Transverse colon (tissue), 4 donors: Measurements from ENCODE around the gene GPR55.

ENCODE experiments used
- EP300 ChIP-seq: sonication (generic); formaldehyde crosslinking; IDR thresholded peaks from one replicate; pipeline ENCODE4 v1.6.1; 2017; ENCODE audit warnings: antibody characterized with exemption, low read depth
- POLR2A ChIP-seq: fragments of 450-650 bp; IDR thresholded peaks from one replicate; pipeline ENCODE4 v1.6.1; 2016; ENCODE audit warnings: antibody characterized with exemption, mild to moderate bottlenecking, moderate library complexity
- POLR2AphosphoS5 ChIP-seq, 3 donors: sonication (generic); formaldehyde crosslinking; IDR thresholded peaks; one replicate each; pipeline ENCODE4 v1.6.1; 2016; ENCODE audit warnings: antibody characterized with exemption in 3 of 3
- TF ChIP-seq, protein P1 (sequence below), 5 experiments: fragments of 200-600 bp in 3 of 5; fragments of 450-650 bp in 2 of 5; sonication (generic) in 3 of 5; IDR thresholded peaks; 1 replicate in 2 of 5; 2 replicates in 3 of 5; pipeline ENCODE4 v1.5.1; 2016 to 2017; ENCODE audit warnings: antibody characterized with exemption in 5 of 5, inconsistent platforms in 3 of 5, mild to moderate bottlenecking in 2 of 5, moderate library complexity in 1 of 5

DNA sequence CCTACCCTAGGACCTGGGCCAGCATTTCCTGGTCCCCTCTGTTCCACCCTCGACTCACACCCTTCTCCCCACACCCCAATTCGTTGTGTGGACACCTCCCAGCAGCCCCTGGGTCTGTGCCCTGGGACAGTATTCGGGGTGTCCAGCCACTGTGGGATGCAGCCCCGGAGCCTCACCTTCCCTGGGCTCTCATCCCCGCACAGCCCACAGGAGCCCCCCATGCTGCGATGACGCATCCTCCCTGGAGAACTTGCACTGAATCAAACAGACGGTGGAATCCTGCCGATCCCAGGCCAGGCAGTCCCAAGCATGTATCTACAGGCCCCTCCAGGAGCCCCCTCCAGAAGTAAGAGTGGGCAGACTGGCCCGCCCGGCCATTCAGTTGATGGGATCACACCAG lies 50.6 kb downstream of the GPR55 start:
- no peak for TF ChIP-seq EP300
- TF ChIP-seq POLR2A: no peak
- TF ChIP-seq, protein P1, sequence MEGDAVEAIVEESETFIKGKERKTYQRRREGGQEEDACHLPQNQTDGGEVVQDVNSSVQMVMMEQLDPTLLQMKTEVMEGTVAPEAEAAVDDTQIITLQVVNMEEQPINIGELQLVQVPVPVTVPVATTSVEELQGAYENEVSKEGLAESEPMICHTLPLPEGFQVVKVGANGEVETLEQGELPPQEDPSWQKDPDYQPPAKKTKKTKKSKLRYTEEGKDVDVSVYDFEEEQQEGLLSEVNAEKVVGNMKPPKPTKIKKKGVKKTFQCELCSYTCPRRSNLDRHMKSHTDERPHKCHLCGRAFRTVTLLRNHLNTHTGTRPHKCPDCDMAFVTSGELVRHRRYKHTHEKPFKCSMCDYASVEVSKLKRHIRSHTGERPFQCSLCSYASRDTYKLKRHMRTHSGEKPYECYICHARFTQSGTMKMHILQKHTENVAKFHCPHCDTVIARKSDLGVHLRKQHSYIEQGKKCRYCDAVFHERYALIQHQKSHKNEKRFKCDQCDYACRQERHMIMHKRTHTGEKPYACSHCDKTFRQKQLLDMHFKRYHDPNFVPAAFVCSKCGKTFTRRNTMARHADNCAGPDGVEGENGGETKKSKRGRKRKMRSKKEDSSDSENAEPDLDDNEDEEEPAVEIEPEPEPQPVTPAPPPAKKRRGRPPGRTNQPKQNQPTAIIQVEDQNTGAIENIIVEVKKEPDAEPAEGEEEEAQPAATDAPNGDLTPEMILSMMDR (IDR thresholded peaks at IDR 0.05): no peak
- no peak for TF ChIP-seq POLR2AphosphoS5 (IDR thresholded peaks at IDR 0.05)
